Thoracic aorta (tissue), 2 donors: ENCODE data around the gene KCTD21. TPM values are rescaled to one million over a fixed set of nuclear protein-coding genes. Genes with fewer than 3 reads are reported as not detected.

ENCODE experiments used
- ATAC-seq: fragments of 150-250 bp; one replicate; pipeline ENCODE4 v1.8.0; 2017; ENCODE audit warnings: low read depth; ENCODE audit not compliant: insufficient number of reproducible peaks, low FRiP score
- DNase-seq: peaks from one replicate; pipeline ENCODE4 v3.0.0-alpha.2; 2020; ENCODE audit warnings: low spot score
- H3K27ac ChIP-seq, 2 donors: fragments of 200-600 bp; sonication (generic); 1 replicate in 1 of 2; 2 replicates in 1 of 2; pipeline ENCODE4 v1.5.1; 2016; ENCODE audit warnings: mild to moderate bottlenecking in 2 of 2, moderate library complexity in 2 of 2
- H3K27me3 ChIP-seq: fragments of 200-600 bp; sonication (generic); replicated peaks from 2 replicates; pipeline ENCODE4 v1.6.0; 2016; ENCODE audit warnings: mild to moderate bottlenecking; ENCODE audit not compliant: insufficient read depth
- H3K36me3 ChIP-seq: fragments of 200-600 bp; sonication (generic); one replicate; pipeline ENCODE4 v1.5.1; 2016
- H3K4me1 ChIP-seq, 2 donors: fragments of 200-600 bp; sonication (generic); 1 replicate in 1 of 2; 2 replicates in 1 of 2; pipeline versions ENCODE4 v1.5.1 to v1.6.0; 2016; ENCODE audit warnings: low read depth in 2 of 2, mild to moderate bottlenecking in 1 of 2; ENCODE audit not compliant: control insufficient read depth in 1 of 2
- H3K4me3 ChIP-seq: fragments of 200-600 bp; sonication (generic); 2 replicates; pipeline ENCODE4 v1.5.1; 2016; ENCODE audit warnings: mild to moderate bottlenecking
- H3K9me3 ChIP-seq: fragments of 200-600 bp; sonication (generic); 2 replicates; pipeline ENCODE4 v1.5.1; 2016
- total RNA-seq, 2 donors: library from RNA; depleted of rRNA; stranded (reverse); fragments of >200 nt; gene quantifications; one replicate each; pipeline versions ENCODE4 v1.1.0 to v1.2.3, GENCODE V29; 2016
- TF ChIP-seq, protein P1 (sequence below): fragments of 200-600 bp; sonication (generic); IDR thresholded peaks from one replicate; pipeline ENCODE4 v1.5.1; 2019; ENCODE audit warnings: antibody characterized with exemption

Gene KCTD21
- total RNA-seq, 2 donors from 2014 or later: 9.1 to 13.7 TPM

GRCh38 chr11:78230161-78230877 is 41.9 kb upstream of the KCTD21 start:
- H3K4me1 ChIP-seq: peaks cover 10 to 44% of the 10 kb centered on the region in 2 donors
- TF ChIP-seq, protein P1, sequence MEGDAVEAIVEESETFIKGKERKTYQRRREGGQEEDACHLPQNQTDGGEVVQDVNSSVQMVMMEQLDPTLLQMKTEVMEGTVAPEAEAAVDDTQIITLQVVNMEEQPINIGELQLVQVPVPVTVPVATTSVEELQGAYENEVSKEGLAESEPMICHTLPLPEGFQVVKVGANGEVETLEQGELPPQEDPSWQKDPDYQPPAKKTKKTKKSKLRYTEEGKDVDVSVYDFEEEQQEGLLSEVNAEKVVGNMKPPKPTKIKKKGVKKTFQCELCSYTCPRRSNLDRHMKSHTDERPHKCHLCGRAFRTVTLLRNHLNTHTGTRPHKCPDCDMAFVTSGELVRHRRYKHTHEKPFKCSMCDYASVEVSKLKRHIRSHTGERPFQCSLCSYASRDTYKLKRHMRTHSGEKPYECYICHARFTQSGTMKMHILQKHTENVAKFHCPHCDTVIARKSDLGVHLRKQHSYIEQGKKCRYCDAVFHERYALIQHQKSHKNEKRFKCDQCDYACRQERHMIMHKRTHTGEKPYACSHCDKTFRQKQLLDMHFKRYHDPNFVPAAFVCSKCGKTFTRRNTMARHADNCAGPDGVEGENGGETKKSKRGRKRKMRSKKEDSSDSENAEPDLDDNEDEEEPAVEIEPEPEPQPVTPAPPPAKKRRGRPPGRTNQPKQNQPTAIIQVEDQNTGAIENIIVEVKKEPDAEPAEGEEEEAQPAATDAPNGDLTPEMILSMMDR: no peak
- H3K36me3 ChIP-seq: peaks cover 6% of the 10 kb centered on the region
- no peak overlapping the region for H3K4me3 ChIP-seq
- ATAC-seq (no peak), DNase-seq (no peak)
- H3K27me3 ChIP-seq: no peaks in the 10 kb centered on the region
- peak overlapping the region; percentile 35 to 38 for H3K27ac ChIP-seq
- no peaks in the 10 kb centered on the region for H3K9me3 ChIP-seq

DNA sequence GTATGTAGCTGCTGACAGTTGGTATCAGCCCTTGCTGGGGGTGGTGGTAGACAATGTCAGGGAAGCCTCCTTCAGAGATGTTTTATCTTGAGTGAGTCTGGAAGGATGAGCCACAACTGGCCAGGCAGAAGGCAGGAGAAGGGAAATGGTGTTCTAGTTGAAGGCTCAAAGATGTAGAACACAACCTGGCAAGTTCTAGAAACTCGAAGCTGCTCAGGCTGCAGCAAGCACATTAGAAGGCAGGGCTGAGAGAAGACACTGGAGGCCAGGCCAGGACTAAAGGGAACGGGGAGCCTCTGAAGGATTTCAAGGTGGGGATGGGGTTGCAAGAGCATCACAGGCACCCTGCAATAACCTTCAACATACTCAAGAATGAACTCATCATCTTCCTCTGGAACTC is 40.7 kb upstream of the KCTD21 start:
- H3K4me1 ChIP-seq: peaks cover 10 to 44% of the 10 kb centered on the region in 2 donors
- peaks cover 18% of the 10 kb centered on the region for H3K36me3 ChIP-seq
- H3K4me3 ChIP-seq: no peak overlapping the region
- ATAC-seq (no peak), DNase-seq (no peak)
- no peaks in the 10 kb centered on the region for H3K9me3 ChIP-seq
- no peaks in the 10 kb centered on the region for H3K27me3 ChIP-seq
- TF ChIP-seq, protein P1: no peak
- H3K27ac ChIP-seq: peak overlapping the region; percentile 12 to 38

DNA sequence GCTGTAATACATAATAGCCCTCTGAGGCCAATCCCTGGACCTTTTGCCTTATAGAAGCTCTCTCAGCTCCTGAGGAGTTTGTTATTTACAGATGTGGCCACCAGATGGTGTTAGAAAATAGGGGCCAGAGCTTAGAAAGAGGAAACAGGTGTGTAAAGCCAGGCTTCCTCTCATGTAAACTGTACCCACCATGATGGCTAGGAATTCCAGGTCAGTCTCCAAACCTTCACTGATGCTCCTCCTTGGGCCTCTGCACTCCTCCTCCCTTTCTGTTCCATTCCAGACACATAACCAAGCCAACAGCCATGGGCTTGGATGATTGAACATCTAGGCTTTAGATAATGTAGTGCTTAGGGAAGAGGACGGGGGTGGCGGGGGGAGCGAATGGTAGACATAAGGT is 40.0 kb upstream of the KCTD21 start:
- ATAC-seq (no peak), DNase-seq (no peak)
- H3K4me3 ChIP-seq: no peak overlapping the region
- H3K27me3 ChIP-seq: no peaks in the 10 kb centered on the region
- peak overlapping the region in 1 of 2 donors; percentile 14 for H3K27ac ChIP-seq
- no peaks in the 10 kb centered on the region for H3K9me3 ChIP-seq
- TF ChIP-seq, protein P1: peak; percentile 52
- peaks cover 23% of the 10 kb centered on the region for H3K36me3 ChIP-seq
- peaks cover 10 to 41% of the 10 kb centered on the region in 2 donors for H3K4me1 ChIP-seq

DNA sequence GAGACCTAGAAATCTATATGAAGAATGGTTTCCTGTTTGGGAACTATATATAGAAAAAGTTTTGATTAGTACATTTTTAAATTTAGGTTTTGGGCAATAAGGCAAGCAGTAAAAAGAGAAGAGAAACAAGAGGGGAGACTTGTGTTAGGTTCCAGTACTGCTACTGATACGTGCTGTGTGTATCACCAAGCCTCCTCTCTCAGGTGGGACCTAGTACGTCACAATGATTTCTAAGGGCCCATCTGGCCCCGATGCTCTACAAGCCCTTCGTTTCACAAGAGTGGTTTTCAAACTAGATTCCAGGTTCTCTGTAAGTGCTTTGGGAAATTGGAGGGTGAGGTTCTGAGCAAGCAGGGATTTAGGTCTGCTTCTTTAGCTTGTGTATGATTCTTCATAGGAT is 39.5 kb upstream of the KCTD21 start:
- Histone ChIP-seq H3K9me3 (no peaks in the 10 kb centered on the region), H3K4me3 (no peak overlapping the region), H3K27ac (peak overlapping the region in 1 of 2 donors; percentile 14), H3K4me1 (peaks cover 10 to 35% of the 10 kb centered on the region in 2 donors), H3K36me3 (peaks cover 29% of the 10 kb centered on the region), H3K27me3 (no peaks in the 10 kb centered on the region)
- no peak for DNase-seq
- TF ChIP-seq, protein P1: no peak
- no peak for ATAC-seq

GRCh38 chr11:78226684-78227680 is 38.6 kb upstream of the KCTD21 start:
- TF ChIP-seq, protein P1: no peak
- Histone ChIP-seq H3K27ac (no peak overlapping the region), H3K4me3 (no peak overlapping the region), H3K9me3 (no peaks in the 10 kb centered on the region), H3K36me3 (peaks cover 35% of the 10 kb centered on the region), H3K4me1 (peaks cover 3 to 26% of the 10 kb centered on the region in 2 donors), H3K27me3 (no peaks in the 10 kb centered on the region)
- no peak for DNase-seq
- no peak for ATAC-seq
